H9 (cell line): ENCODE data around the gene NR3C2. TPM values are rescaled to one million over a fixed set of nuclear protein-coding genes. Genes with fewer than 3 reads are reported as not detected.

Experiments
- DNase-seq: peaks from one replicate; pipeline ENCODE4 v3.0.0-alpha.2; 2017
- H2AFZ ChIP-seq: one replicate; pipeline ENCODE4 v1.6.1; 2013; ENCODE audit warnings: mild to moderate bottlenecking, low read length, control low read depth, moderate library complexity
- H2AK5ac ChIP-seq: 2 replicates; pipeline ENCODE4 v1.6.1; 2013; ENCODE audit warnings: low read length, control low read depth, mixed read lengths; ENCODE audit not compliant: insufficient read length
- H2BK120ac ChIP-seq: one replicate; pipeline ENCODE4 v1.6.1; 2013; ENCODE audit warnings: low read depth, mild to moderate bottlenecking, low read length, control low read depth, inconsistent platforms; ENCODE audit not compliant: poor library complexity, severe bottlenecking
- H2BK12ac ChIP-seq: 2 replicates; pipeline ENCODE4 v1.6.1; 2013; ENCODE audit warnings: low read length, control low read depth, mixed read lengths, low read depth; ENCODE audit not compliant: insufficient read length
- H2BK15ac ChIP-seq: 2 replicates; pipeline ENCODE4 v1.6.1; 2013; ENCODE audit warnings: low read depth, low read length, control low read depth
- H2BK20ac ChIP-seq: one replicate; pipeline ENCODE4 v1.6.1; 2013; ENCODE audit warnings: low read depth, mild to moderate bottlenecking, low read length, control low read depth, inconsistent platforms; ENCODE audit not compliant: poor library complexity, severe bottlenecking
- H2BK5ac ChIP-seq: 2 replicates; pipeline ENCODE4 v1.6.1; 2013; ENCODE audit warnings: low read length, control low read depth, mixed read lengths; ENCODE audit not compliant: insufficient read length
- H3K14ac ChIP-seq: 2 replicates; pipeline ENCODE4 v1.6.1; 2013; ENCODE audit warnings: low read length, control low read depth; ENCODE audit not compliant: insufficient read depth
- H3K18ac ChIP-seq: 2 replicates; pipeline ENCODE4 v1.6.1; 2013; ENCODE audit warnings: low read depth, mild to moderate bottlenecking, mixed read lengths, low read length, control low read depth; ENCODE audit not compliant: insufficient read length
- H3K23ac ChIP-seq: 2 replicates; pipeline ENCODE4 v1.6.1; 2013; ENCODE audit warnings: low read length, control low read depth, mixed read lengths, low read depth; ENCODE audit not compliant: insufficient read length
- H3K23me2 ChIP-seq: 2 replicates; pipeline ENCODE4 v1.6.1; 2013; ENCODE audit warnings: low read depth, mild to moderate bottlenecking, mixed read lengths, low read length, control low read depth; ENCODE audit not compliant: insufficient read length, poor library complexity, severe bottlenecking
- H3K27ac ChIP-seq: 2 replicates; pipeline ENCODE4 v1.5.1; 2013; ENCODE audit warnings: low read length, control low read depth, mixed read lengths, low read depth; ENCODE audit not compliant: insufficient read length
- H3K27me3 ChIP-seq: 2 replicates; pipeline ENCODE4 v1.6.1; 2013; ENCODE audit warnings: low read length, control low read depth, inconsistent platforms; ENCODE audit not compliant: insufficient read depth
- H3K4ac ChIP-seq: 2 replicates; pipeline ENCODE4 v1.6.1; 2013; ENCODE audit warnings: low read depth, mild to moderate bottlenecking, control low read depth, inconsistent platforms, low read length, moderate library complexity
- H3K4me1 ChIP-seq: 2 replicates; pipeline ENCODE4 v1.6.1; 2013; ENCODE audit warnings: low read length, control low read depth, inconsistent platforms; ENCODE audit not compliant: insufficient read depth
- H3K4me2 ChIP-seq: 2 replicates; pipeline ENCODE4 v1.6.1; 2013; ENCODE audit warnings: low read length, control low read depth, mixed read lengths; ENCODE audit not compliant: insufficient read length, insufficient read depth
- H3K56ac ChIP-seq: 2 replicates; pipeline ENCODE4 v1.6.1; 2013; ENCODE audit warnings: low read depth, mild to moderate bottlenecking, mixed read lengths, low read length, control low read depth; ENCODE audit not compliant: insufficient read length
- H3K79me1 ChIP-seq: 2 replicates; pipeline ENCODE4 v1.6.1; 2013; ENCODE audit warnings: low read depth, mild to moderate bottlenecking, moderate library complexity, low read length, control low read depth, inconsistent platforms; ENCODE audit not compliant: insufficient read depth, poor library complexity, severe bottlenecking
- H3K79me2 ChIP-seq: 2 replicates; pipeline ENCODE4 v1.6.1; 2013; ENCODE audit warnings: low read length, control low read depth, inconsistent platforms; ENCODE audit not compliant: insufficient read depth
- H3K9ac ChIP-seq: 2 replicates; pipeline ENCODE4 v1.6.1; 2013; ENCODE audit warnings: low read length, control low read depth, mixed read lengths; ENCODE audit not compliant: insufficient read length; ENCODE audit errors: extremely low read depth
- H3K9me3 ChIP-seq: one replicate; pipeline ENCODE4 v1.6.1; 2013; ENCODE audit warnings: low read depth, low read length, inconsistent platforms; ENCODE audit not compliant: control insufficient read depth
- H3T11ph ChIP-seq: one replicate; pipeline ENCODE4 v1.6.1; 2013; ENCODE audit warnings: mild to moderate bottlenecking, low read length, control low read depth, inconsistent platforms
- H4K20me1 ChIP-seq: one replicate; pipeline ENCODE4 v1.6.1; 2013; ENCODE audit not compliant: control insufficient read depth, insufficient read length, insufficient read depth
- H4K5ac ChIP-seq: 2 replicates; pipeline ENCODE4 v1.6.1; 2013; ENCODE audit warnings: low read depth, mild to moderate bottlenecking, mixed read lengths, low read length, control low read depth; ENCODE audit not compliant: insufficient read length
- H4K8ac ChIP-seq: replicated peaks from 2 replicates; pipeline ENCODE4 v1.6.1; 2013; ENCODE audit warnings: low read length, control low read depth, mixed read lengths, low read depth; ENCODE audit not compliant: insufficient read length
- H4K91ac ChIP-seq: 2 replicates; pipeline ENCODE4 v1.6.1; 2013; ENCODE audit warnings: low read depth, mild to moderate bottlenecking, moderate library complexity, mixed read lengths, low read length, control low read depth; ENCODE audit not compliant: insufficient read length
- H3K27ac Mint-ChIP-seq, 3 experiments: 2 replicates in 2 of 3; 3 replicates in 1 of 3; pipeline ENCODE4 v1.8.0; 2020 to 2021; ENCODE audit warnings: mixed read lengths in 3 of 3, mild to moderate bottlenecking in 1 of 3, moderate library complexity in 1 of 3
- H3K27me3 Mint-ChIP-seq: 2 replicates; pipeline ENCODE4 v1.8.0; 2021; ENCODE audit warnings: low read depth, mild to moderate bottlenecking, moderate library complexity, mixed read lengths
- H3K36me3 Mint-ChIP-seq, 3 experiments: 2 replicates in 2 of 3; 3 replicates in 1 of 3; pipeline ENCODE4 v1.8.0; 2020 to 2021; ENCODE audit warnings: low read depth in 3 of 3, mixed read lengths in 3 of 3; ENCODE audit not compliant: insufficient read depth in 1 of 3
- H3K4me1 Mint-ChIP-seq, 2 experiments: 2 replicates each; pipeline ENCODE4 v1.8.0; 2020; ENCODE audit warnings: mixed read lengths in 2 of 2
- H3K4me3 Mint-ChIP-seq, 2 experiments: 2 replicates in 1 of 2; 3 replicates in 1 of 2; pipeline ENCODE4 v1.8.0; 2020 to 2021; ENCODE audit warnings: mild to moderate bottlenecking in 2 of 2, mixed read lengths in 2 of 2, moderate library complexity in 1 of 2
- H3K9me3 Mint-ChIP-seq, 2 experiments: 2 replicates in 1 of 2; 3 replicates in 1 of 2; pipeline ENCODE4 v1.8.0; 2020; ENCODE audit warnings: mild to moderate bottlenecking in 2 of 2, mixed read lengths in 2 of 2, moderate library complexity in 1 of 2
- WGBS: extraction: QIAGEN DNeasy Blood & Tissue Kit; methylation state at CpG from one replicate; pipeline ENCODE4 v1.1.7; 2013; ENCODE audit warnings: missing lambda C conversion rate, low lambda C conversion rate, mixed read lengths; ENCODE audit not compliant: insufficient read length; ENCODE audit errors: extremely low coverage; 5-methylcytosine and 5-hydroxymethylcytosine counted together
- total RNA-seq: library from RNA; stranded (reverse); gene quantifications from 2 replicates; pipeline ENCODE4 v1.2.1, GENCODE V29; 2021
- TF ChIP-seq, protein P1 (sequence below): fragments of 200-600 bp; sonication (generic); conservative IDR thresholded peaks from 3 replicates; pipeline ENCODE4 v1.8.0; 2021; ENCODE audit warnings: antibody characterized with exemption, mild to moderate bottlenecking

NR3C2 gene
- total RNA-seq, 1 experiment from 2014 or later, result 1.4 TPM

DNA sequence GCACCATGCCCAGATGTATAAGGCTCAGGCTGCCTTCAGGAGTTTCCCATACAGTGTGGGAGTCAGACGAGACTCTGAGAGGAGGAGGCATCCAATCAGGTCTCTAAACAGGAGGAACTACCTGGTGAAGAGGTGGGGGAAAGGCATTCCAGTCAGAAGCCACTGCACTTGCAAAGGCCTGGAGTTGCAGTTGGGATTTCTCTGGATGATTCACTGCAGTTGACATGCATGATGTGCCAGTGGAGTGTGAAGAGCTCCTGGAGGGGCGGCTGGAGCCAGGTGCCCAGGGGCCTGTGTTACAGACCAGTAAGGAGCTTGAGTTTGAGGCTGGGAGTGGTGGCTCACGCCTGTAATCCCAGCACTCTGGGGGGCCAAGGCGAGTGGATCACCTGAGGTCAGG lies 371.2 kb downstream of the NR3C2 start:
- Histone ChIP-seq H3K27ac (no peak overlapping the region), H3K79me2 (no peaks in the 10 kb centered on the region), H3K18ac (no peak overlapping the region), H2AK5ac (no peak overlapping the region), H2BK5ac (no peak overlapping the region), H2BK15ac (no peak overlapping the region), H3K23ac (no peak overlapping the region), H3K9me3 (peaks cover 14% of the 10 kb centered on the region), H2BK120ac (no peak overlapping the region), H4K91ac (no peak overlapping the region), H4K20me1 (no peaks in the 10 kb centered on the region), H2BK12ac (no peak overlapping the region), H3K9ac (no peak overlapping the region), H3K27me3 (no peaks in the 10 kb centered on the region), H3K4ac (no peak overlapping the region), H3K23me2 (no peaks in the 10 kb centered on the region), H2AFZ (no peak overlapping the region), H3K56ac (no peak overlapping the region), H4K5ac (no peak overlapping the region), H3K79me1 (no peaks in the 10 kb centered on the region), H3K4me1 (no peaks in the 10 kb centered on the region), H3K14ac (no peak overlapping the region), H4K8ac (no peak overlapping the region), H2BK20ac (no peak overlapping the region), H3T11ph (no peak overlapping the region), H3K4me2 (no peak overlapping the region)
- no peak for DNase-seq
- Mint-ChIP-seq H3K9me3 (peaks cover 25 to 31% of the 10 kb centered on the region in 2 experiments), H3K36me3 (peaks cover 16 to 35% (median 30%) of the 10 kb centered on the region in 3 experiments), H3K27ac (peak overlapping the region in 1 of 3 experiments; percentile 57; a peak in 1 of 7 replicates), H3K4me3 (no peak overlapping the region; a peak in 1 of 5 replicates), H3K27me3 (no peaks in the 10 kb centered on the region), H3K4me1 (peaks cover 6 to 18% of the 10 kb centered on the region in 2 experiments; a peak in 3 of 4 replicates)
- TF ChIP-seq, protein P1, sequence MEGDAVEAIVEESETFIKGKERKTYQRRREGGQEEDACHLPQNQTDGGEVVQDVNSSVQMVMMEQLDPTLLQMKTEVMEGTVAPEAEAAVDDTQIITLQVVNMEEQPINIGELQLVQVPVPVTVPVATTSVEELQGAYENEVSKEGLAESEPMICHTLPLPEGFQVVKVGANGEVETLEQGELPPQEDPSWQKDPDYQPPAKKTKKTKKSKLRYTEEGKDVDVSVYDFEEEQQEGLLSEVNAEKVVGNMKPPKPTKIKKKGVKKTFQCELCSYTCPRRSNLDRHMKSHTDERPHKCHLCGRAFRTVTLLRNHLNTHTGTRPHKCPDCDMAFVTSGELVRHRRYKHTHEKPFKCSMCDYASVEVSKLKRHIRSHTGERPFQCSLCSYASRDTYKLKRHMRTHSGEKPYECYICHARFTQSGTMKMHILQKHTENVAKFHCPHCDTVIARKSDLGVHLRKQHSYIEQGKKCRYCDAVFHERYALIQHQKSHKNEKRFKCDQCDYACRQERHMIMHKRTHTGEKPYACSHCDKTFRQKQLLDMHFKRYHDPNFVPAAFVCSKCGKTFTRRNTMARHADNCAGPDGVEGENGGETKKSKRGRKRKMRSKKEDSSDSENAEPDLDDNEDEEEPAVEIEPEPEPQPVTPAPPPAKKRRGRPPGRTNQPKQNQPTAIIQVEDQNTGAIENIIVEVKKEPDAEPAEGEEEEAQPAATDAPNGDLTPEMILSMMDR, result no peak
- WGBS, result no CpG with 5 or more reads among the region's 4 CpGs
